GM11168 (cell line): ENCODE results near the gene CDH15.

Experiments used
- in situ Hi-C: fragments of 300-500 bp; cut with MboI; formaldehyde crosslinking; loops from one replicate; pipeline ENCODE4 v1.12.0; 2022; ENCODE audit warnings: low sequenced_read_pairs; ENCODE audit not compliant: unreplicated experiment

The CDH15 gene

GRCh38 chr16:89154390-89155183 is 17.0 kb upstream of the CDH15 start:
- in situ Hi-C loops = no loop called here

DNA sequence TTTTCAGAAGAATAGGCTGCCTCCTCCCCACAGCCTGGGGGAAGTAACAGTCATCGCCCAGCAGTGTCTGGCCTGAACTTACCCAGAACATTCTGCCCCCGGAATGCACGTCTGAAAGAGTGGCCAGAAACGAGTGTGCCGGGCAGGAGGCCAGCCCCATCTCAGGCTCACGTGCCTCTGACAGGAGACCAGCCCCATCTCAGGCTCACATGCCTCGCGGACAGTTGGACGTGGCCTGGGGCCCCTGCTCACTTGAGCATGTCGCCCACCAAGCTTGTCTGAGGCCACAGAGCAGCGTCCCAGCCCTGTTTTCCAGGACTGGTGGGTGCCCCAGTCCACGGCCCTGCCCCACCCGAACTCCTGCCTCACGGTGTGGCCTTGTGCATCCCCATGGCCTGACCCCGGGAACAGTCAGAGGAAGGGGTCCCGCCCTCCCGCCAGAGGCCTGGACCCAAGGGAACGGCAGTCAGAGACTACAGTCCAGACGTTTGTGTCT is 16.3 kb upstream of the CDH15 start:
- in situ Hi-C loops = no loop called here

DNA sequence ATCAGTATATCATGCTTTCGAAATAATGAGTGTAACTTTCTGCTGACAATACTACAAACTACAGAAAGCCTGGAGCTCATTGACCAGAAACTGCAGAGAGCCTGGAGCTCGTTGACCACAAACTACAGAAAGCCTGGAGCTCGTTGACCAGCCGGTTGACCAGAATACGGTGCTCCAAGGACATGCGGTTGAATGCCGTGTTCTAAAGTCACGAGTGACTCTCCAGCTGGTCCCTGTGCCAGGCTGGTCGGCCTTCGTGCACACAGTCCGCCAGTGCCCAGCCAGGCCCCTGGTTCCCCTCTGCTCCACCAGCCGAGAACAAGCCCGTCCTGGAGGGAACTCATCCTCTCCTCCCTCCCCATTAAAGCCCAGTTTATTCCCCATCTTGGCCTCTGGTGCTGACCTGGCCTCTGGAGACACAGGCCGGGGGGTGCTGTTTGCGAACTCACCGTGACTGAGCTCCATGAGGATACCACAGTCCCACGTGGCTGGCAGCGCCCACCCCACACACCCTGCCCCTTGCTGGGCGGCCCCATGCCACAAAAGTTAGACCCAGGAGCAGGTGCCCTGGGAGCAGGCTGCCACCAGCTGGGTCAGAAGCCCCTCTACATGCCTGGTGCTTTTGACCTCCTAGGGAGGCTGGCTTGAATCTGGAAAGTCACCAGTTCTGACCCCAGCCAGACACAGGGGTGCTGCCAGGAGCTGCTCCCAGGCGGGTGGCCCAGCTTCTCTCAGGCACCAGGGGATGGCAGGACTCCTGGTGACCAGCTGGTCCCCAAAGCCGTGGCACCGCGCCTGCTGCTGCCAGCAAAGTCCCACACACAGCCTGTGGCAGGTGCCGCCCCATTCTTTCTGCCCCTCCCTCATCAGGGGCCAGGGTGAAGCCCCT is 15.5 kb upstream of the CDH15 start:
- in situ Hi-C loops = no loop called here

DNA sequence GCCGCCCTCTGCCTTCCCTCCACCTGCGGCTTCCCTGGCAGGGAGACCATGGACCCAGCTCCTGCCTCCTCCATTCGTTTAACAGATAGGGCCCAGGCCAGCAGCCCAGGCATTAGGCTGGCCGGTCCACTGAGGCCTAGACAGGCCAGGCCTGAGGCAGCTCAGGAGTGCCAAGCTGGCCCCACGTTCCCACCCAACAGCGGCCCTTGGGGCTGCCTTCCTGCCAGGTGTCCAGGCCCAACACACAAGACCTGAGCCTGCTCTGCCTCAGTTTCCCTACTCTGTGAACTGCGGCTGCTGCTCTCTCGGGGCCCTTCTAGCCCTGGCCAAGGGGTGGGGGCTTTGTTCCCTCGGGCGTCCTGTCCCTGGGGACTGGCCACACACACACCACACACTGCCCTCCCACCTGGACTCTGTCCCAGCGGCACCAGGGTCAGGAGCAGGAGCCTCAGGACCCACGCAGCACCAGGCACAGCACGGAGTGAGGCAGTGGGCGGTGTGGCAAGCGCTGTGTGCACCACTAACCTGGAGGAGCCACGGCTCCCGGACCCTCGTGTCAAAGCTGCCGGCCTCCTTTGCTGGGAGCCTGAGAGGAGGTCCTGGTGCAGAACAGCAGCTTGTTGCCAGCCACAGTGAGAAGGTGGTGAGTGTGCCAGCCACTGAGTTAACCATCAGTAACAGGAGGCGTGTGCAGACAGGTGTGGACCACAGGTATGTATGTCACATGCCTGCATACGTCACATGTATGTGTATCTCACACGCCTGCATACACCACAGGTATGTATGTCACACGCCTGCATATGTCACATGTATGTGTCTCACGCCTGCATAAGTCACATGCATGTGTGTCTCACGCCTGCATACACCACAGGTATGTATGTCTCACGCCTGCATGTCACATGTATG is 14.6 kb upstream of the CDH15 start:
- in situ Hi-C loops = no loop called here

- in situ Hi-C loops = no loop called here
Observed at GRCh38 chr16:89157778-89158177, 13.8 kb upstream of the CDH15 start.

DNA sequence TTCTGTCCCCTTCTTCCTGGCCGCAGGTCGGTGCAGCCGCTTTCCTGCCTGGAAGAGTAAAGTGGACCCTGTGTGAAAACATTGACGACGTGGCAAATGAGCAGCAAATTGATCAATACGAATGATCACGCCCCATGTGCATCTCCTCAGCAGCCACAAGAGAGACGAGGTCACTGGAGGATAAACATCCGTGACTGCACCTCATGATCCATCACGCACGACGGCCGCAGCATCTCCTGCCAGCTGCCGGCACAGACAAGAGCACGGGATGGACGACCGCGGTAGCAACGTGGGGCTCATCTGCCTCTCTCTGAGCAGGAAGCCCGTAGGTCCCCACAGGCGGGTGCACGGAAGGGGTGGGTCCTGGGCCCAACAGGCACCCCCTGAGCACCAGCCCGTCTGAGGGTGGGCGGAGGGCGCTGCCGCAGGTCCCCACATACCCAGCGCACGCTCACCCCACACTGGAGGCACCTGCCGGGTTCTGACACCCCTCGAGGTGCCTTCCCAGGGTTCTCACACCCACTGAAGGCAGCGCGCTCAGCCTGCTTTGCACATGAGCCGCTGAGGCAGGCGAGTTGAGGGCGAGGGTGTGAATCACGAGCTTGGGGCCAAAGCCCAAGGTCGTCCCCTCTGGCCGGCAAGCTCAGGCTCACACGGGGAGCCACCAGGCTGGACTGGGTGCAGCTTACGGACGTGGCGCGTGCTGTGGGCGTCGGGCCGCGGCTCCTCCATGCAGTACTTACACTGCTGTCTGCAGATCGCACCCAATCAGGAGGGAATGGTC is 12.3 kb upstream of the CDH15 start:
- in situ Hi-C loops = no loop called here

DNA sequence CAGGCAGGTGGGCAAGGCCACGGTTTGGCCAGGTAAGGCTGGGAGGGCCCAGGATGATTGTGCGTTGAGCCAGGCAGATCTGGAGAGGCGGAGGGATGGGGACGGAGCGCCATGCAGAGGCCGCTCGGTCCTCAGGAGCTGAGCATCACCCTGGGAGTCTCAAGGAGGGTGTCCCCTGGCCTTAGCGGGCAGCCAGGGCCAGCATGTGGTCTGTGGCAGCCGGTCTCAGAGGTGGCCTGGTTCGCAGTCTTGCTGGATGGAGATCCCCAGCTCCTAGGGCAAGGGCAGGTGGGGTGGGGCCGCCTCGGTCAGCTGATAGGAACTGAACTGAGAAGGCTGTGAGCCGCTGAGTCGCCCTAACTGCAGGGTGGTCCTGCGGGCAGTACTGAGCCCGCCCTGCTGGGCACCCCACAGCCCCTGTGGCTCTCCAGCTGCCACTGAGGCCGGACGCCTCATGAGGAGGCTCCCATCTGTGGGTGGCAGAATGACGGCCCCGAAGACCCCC is 11.6 kb upstream of the CDH15 start:
- in situ Hi-C loops = loop anchor here (10.0 kb wide), 2 partner anchors 195 to 335 kb away; no protein-coding TSS in a partner anchor

DNA sequence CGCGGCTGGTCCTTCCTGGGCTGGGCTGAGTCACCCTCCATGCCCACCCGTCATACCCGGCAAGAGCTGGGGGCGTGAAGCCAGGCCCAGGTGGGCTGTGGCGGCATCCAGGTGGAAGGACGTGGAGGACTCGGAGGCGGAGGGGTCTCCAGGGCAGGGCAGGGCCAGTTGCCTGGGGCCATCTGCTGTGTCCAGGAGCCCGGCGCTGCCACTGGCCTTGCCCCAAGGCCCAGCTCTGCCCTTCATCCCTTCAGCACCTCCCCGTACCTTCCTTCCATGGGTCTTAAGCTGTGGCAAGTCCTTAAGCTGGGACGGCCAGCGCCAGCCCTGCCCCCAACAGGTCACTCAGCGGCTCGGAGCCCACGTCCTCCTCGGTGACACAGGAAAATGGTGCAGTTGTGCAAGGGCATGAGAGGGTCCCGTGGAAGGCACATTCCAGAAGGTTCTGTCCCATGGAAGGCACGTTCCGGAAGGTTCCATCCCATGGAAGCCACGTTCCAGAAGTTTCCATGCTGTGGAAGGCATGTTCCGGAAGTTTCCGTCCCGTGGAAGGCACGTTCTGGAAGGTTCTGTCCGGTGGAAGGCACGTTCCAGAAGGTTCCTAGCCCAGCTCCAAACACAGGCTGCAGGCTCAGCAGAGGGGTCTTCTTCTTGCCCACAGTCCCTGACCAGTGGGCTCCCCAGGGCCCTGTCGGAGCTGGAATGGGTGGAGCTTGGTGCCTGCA is 10.4 kb upstream of the CDH15 start:
- in situ Hi-C loops = loop anchor here (10.0 kb wide), 2 partner anchors 196 to 336 kb away; no protein-coding TSS in a partner anchor

- in situ Hi-C loops = loop anchor here (10.0 kb wide), 2 partner anchors 197 to 337 kb away; no protein-coding TSS in a partner anchor
Observed at GRCh38 chr16:89161763-89162713, 9.5 kb upstream of the CDH15 start.

GRCh38 chr16:89163297-89163696 is 8.3 kb upstream of the CDH15 start:
- in situ Hi-C loops = loop anchor here (10.0 kb wide), 2 partner anchors 198 to 338 kb away; no protein-coding TSS in a partner anchor

- in situ Hi-C loops = loop anchor here (10.0 kb wide), 2 partner anchors 200 to 340 kb away; no protein-coding TSS in a partner anchor
Observed at GRCh38 chr16:89164436-89164835, 7.1 kb upstream of the CDH15 start.

DNA sequence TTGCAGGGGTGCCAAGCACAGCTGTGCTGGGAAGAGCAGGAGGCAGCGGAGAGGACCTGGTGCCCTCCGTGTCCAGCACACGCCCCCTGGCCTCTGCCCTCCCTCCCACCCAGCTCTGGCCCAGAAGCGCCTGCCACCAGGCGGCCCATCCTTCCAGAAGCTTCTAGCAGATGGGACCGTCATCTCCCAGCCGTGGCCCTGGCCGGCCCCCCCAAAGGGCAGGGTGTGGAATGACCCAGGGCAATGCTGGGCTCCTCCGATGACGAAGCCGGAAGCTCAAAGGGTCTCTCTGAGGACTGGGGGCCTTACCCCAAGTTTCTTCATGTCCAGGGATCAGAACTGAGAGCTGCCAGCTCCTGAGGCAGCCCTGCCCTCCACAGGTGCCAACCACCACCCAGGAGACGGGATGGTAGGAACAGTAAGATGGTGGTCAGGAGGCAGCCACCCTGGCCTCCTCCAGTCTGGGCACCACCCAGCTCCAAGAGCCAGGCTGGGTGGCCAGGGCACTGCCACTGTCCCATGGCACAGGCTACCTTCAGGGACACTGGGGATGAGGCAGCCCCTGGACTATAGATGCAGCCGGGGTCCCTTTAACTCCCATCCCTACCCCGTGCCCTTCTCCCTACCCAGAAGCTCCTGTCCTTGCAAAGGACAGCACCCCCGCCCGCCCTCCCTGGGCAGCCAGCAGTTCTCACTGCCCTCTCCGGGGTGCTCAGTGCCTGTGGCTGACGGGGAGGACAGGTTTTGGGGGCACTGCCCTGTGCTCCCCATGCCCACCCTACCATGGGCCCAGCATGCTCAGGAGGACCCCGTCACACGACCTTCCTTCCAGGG is 6.5 kb upstream of the CDH15 start:
- in situ Hi-C loops = loop anchor here (5.0 to 10.0 kb wide), 3 partner anchors 200 to 340 kb away; no protein-coding TSS in a partner anchor

GRCh38 chr16:89165681-89165979 is 5.9 kb upstream of the CDH15 start:
- in situ Hi-C loops = loop anchor here (5.0 to 10.0 kb wide), 3 partner anchors 201 to 341 kb away; no protein-coding TSS in a partner anchor

DNA sequence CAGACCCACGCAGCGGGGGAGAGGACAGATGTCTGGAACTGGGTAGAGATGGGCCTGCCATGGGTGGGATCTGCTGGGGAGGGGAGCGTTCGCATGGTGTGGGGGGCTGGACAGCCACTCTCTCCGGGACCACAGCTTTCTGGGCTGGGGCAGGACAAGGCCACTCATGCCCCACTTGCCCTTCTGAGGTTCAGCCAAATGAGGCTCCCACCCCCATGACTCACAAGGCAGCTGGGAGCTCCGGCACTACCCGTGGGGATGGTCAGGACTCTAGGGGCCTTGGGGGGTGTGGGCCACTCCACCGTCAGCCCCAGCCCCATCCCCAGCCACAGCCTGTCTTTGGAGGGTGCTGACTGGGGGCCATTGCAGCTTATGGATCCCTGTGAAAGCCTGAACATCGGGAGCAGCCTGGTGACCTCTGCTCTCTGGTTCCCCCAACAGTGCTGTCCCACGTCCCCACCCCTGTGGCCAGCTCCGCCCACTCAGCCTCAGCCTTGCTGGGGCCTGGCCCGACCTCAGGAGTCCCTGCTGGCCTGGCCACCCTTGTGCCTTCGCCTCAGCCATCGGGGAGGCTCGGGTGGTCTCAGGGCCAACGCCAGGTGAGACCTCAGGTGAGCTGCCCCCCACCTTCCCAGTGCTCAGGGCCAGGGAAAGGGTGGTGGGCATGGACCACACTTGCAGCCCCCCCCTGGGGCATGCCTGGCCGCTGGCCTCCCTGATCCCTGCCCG is 4.7 kb upstream of the CDH15 start:
- in situ Hi-C loops = loop anchor here (5.0 to 10.0 kb wide), 3 partner anchors 202 to 342 kb away; no protein-coding TSS in a partner anchor

- in situ Hi-C loops = loop anchor here (5.0 to 10.0 kb wide), 3 partner anchors 203 to 343 kb away; no protein-coding TSS in a partner anchor
Observed at GRCh38 chr16:89167425-89167941, 4.1 kb upstream of the CDH15 start.
